ENCODE results near the gene SCIN.

GRCh38 chr7:12640299-12641096 lies 70.0 kb downstream of the SCIN start:
- no peak for TF ChIP-seq EP300 (conservative IDR thresholded peaks at IDR 0.05; ENCODE audit: poor library complexity, severe bottlenecking)
- TF ChIP-seq, protein P1, sequence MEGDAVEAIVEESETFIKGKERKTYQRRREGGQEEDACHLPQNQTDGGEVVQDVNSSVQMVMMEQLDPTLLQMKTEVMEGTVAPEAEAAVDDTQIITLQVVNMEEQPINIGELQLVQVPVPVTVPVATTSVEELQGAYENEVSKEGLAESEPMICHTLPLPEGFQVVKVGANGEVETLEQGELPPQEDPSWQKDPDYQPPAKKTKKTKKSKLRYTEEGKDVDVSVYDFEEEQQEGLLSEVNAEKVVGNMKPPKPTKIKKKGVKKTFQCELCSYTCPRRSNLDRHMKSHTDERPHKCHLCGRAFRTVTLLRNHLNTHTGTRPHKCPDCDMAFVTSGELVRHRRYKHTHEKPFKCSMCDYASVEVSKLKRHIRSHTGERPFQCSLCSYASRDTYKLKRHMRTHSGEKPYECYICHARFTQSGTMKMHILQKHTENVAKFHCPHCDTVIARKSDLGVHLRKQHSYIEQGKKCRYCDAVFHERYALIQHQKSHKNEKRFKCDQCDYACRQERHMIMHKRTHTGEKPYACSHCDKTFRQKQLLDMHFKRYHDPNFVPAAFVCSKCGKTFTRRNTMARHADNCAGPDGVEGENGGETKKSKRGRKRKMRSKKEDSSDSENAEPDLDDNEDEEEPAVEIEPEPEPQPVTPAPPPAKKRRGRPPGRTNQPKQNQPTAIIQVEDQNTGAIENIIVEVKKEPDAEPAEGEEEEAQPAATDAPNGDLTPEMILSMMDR (IDR thresholded peaks at IDR 0.05; ENCODE audit: poor library complexity, severe bottlenecking): no peak

Data from neural cell (in vitro differentiated cells).